Measurements from ENCODE around the gene TBC1D10B. TPM values are rescaled to one million over a fixed set of nuclear protein-coding genes. Genes with fewer than 3 reads are reported as not detected.

The TBC1D10B gene
- total RNA-seq, 6 experiments from 2014 or later, result 7.9 to 12.3 (median 10.6) TPM

DNA sequence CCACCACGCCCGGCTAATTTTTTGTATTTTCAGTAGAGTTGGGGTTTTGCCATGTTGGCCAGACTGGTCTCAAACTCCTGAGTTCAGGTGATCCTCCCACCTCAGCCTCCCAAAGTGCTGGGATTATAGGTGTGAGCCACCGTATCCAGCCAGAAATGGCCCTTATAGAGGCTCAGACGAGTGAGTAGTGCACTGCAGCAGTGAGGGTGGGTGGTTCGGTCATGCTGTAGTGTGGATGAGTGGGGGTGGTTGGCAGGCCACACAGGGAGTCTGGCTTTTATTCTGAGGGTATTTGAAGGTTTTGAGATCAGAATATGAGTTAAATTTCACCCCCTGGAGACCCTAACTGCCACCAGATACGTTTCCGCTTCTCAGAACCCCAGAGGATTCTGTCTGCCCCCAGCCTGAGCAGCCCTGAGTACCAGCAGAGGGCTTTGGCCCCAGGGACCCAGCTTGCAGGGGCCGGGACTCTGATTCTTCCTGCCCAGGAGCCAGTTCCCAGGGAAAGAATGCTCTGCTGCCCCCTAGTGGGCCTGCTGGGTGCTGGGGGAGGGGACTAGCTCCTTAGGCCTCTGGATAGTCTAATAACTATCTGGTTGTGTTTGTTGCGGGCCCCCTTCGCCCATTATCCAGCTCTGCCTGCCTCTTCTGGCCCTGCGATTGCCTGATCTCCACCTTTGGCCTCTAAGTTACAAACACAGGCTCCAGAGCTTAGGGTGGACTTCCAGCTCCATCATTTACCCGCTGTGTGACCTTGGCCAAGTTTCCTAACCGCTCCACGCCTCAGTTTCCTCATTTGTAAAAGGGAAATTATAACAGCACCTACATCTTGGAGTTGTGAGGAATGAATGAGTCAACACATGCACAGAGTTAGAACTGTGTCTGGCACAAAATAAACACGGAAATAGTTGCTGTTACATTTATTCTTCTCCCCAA is 39.1 kb upstream of the TBC1D10B start:
- no peak overlapping the region for H3K4me3 ChIP-seq
- peaks cover 0 to 21% (median 10%) of the 10 kb centered on the region in 4 donors for H3K4me1 ChIP-seq
- peak; percentile 71 to 77 (median 74) for ATAC-seq
- peaks cover 0 to 6% (median 0%) of the 10 kb centered on the region in 4 donors for H3K36me3 ChIP-seq
- no peak for TF ChIP-seq POLR2A (IDR thresholded peaks at IDR 0.05)
- TF ChIP-seq, protein P1, sequence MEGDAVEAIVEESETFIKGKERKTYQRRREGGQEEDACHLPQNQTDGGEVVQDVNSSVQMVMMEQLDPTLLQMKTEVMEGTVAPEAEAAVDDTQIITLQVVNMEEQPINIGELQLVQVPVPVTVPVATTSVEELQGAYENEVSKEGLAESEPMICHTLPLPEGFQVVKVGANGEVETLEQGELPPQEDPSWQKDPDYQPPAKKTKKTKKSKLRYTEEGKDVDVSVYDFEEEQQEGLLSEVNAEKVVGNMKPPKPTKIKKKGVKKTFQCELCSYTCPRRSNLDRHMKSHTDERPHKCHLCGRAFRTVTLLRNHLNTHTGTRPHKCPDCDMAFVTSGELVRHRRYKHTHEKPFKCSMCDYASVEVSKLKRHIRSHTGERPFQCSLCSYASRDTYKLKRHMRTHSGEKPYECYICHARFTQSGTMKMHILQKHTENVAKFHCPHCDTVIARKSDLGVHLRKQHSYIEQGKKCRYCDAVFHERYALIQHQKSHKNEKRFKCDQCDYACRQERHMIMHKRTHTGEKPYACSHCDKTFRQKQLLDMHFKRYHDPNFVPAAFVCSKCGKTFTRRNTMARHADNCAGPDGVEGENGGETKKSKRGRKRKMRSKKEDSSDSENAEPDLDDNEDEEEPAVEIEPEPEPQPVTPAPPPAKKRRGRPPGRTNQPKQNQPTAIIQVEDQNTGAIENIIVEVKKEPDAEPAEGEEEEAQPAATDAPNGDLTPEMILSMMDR (IDR thresholded peaks at IDR 0.05), result peak; percentile 92 to 98 (median 96)
- no peaks in the 10 kb centered on the region for H3K27me3 ChIP-seq
- H3K27ac ChIP-seq, result peak overlapping the region in 1 of 3 donors; percentile 45
- no peaks in the 10 kb centered on the region for H3K9me3 ChIP-seq
- WGBS (ENCODE audit: insufficient coverage, low coverage, low lambda C conversion rate, missing lambda C conversion rate), result 38% methylated on average over 11 of the region's 15 CpGs
- peak; percentile 92 to 93 (median 92) for DNase-seq
- intact Hi-C loops (cut with DNase I), result no loop called here

GRCh38 chr16:30407804-30408534 is 37.7 kb upstream of the TBC1D10B start:
- H3K4me1 ChIP-seq, result peaks cover 0 to 21% (median 10%) of the 10 kb centered on the region in 4 donors
- WGBS (ENCODE audit: insufficient coverage, low coverage, low lambda C conversion rate, missing lambda C conversion rate), result 15% methylated on average over 9 of the region's 19 CpGs
- H3K9me3 ChIP-seq, result no peaks in the 10 kb centered on the region
- H3K27me3 ChIP-seq, result no peaks in the 10 kb centered on the region
- H3K27ac ChIP-seq, result peak overlapping the region; percentile 63 to 81 (median 67)
- no peak for DNase-seq
- intact Hi-C loops (cut with DNase I), result no loop called here
- TF ChIP-seq, protein P1 (IDR thresholded peaks at IDR 0.05), result no peak
- no peak for TF ChIP-seq POLR2A (IDR thresholded peaks at IDR 0.05)
- peak overlapping the region; percentile 59 to 73 (median 70) for H3K4me3 ChIP-seq
- H3K36me3 ChIP-seq, result no peaks in the 10 kb centered on the region
- ATAC-seq, result peak; percentile 5 to 36 (median 18)

DNA sequence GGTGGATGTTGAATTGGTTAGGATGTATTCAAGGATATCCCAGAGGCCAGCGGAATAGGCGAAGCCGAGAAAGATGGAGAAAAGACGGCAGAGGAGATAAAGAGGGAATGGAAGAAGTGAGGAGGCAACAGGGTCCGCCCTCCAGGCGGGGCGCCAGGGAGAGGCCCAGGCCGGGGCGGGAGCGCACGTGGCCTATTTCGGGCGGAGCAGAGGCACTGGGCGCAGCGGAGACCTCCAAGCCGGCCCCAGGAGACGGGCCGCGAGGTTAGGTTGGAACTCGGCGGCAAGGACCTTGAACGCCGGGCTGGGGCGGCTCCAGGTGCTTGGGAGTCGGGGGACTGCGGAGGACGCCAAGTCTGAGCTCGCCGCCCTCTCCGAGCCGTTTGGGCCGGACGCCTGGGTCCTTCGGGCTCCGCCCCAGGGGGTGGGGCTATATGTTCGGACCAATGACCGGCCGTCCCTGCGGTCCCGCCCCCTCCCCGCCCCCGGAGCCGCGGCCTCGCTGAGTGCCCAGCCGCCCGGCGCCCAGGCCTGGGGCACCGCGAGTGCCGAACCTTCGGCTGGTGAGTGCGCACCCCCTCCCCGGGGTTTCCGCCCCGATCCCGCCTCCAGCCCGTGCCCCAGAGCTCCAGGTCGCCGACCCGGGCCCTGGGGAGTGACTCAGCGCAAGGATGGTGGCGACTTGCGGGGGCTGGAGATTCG is 37.0 kb upstream of the TBC1D10B start, which contains the start of gene ZNF771:
TSS of gene ZNF771 (plus strand) at position 505 of the 702 bp plus-strand sequence. CDS start 448 bp downstream, outside the sequence.
- no peaks in the 10 kb centered on the region for H3K9me3 ChIP-seq
- peak within 1 kb of the TSS; percentile 63 to 81 (median 67) for H3K27ac ChIP-seq
- TF ChIP-seq, protein P1 (IDR thresholded peaks at IDR 0.05), result peak in 1 of 4 donors; percentile 21
- TF ChIP-seq POLR2A (IDR thresholded peaks at IDR 0.05), result no peak
- DNase-seq (peak; percentile 97 to 98 (median 97)), ATAC-seq (peak; percentile 90 to 97 (median 94))
- peak within 1 kb of the TSS; percentile 59 to 73 (median 70) for H3K4me3 ChIP-seq
- peaks cover 0 to 23% (median 10%) of the 10 kb centered on the region in 4 donors for H3K4me1 ChIP-seq
- H3K36me3 ChIP-seq, result no peaks in the 10 kb centered on the region
- 0% methylated on average over 10 of the region's 65 CpGs for WGBS (ENCODE audit: insufficient coverage, low coverage, low lambda C conversion rate, missing lambda C conversion rate)
- H3K27me3 ChIP-seq, result no peaks in the 10 kb centered on the region
- intact Hi-C loops (cut with DNase I), result no loop called here

- DNase-seq (no peak), ATAC-seq (no peak)
- no peak for TF ChIP-seq POLR2A (IDR thresholded peaks at IDR 0.05)
- TF ChIP-seq, protein P1 (IDR thresholded peaks at IDR 0.05), result no peak
- WGBS (ENCODE audit: insufficient coverage, low coverage, low lambda C conversion rate, missing lambda C conversion rate), result 19% methylated on average over 14 of the region's 14 CpGs
- intact Hi-C loops (cut with DNase I), result no loop called here
- no peaks in the 10 kb centered on the region for H3K9me3 ChIP-seq
- peak overlapping the region; percentile 63 to 81 (median 67) for H3K27ac ChIP-seq
- no peaks in the 10 kb centered on the region for H3K27me3 ChIP-seq
- H3K36me3 ChIP-seq, result no peaks in the 10 kb centered on the region
- H3K4me3 ChIP-seq, result peak overlapping the region; percentile 59 to 73 (median 70)
- peaks cover 0 to 28% (median 13%) of the 10 kb centered on the region in 4 donors for H3K4me1 ChIP-seq
These were observed 36.5 kb upstream of the TBC1D10B start for GRCh38 chr16:30406795-30407101.

Measured in right lobe of liver (tissue), 6 donors.